HEK293 (cell line): ENCODE data around the gene SH2B2.
"Not testable (repeated sequence)": the region's sequence is repeated elsewhere in the genome, so short reads cannot be mapped to it uniquely, and the experiment has no call there.

Experiments used
- BCL11B ChIP-seq: fragments of 450-650 bp; formaldehyde crosslinking; IDR thresholded peaks from 2 replicates; pipeline ENCODE4 v1.5.1; 2016; ENCODE audit warnings: low read depth, missing biosample characterization, missing genetic modification characterization
- ZNF670 ChIP-seq: fragments of 450-650 bp; formaldehyde crosslinking; IDR thresholded peaks from 2 replicates; pipeline ENCODE4 v1.5.1; 2016; ENCODE audit warnings: missing biosample characterization, missing genetic modification characterization, low read depth
- TF ChIP-seq, protein P1 (sequence below): fragments of 450-650 bp; formaldehyde crosslinking; IDR thresholded peaks from 2 replicates; pipeline ENCODE4 v1.5.1; 2017; ENCODE audit warnings: missing biosample characterization, missing genetic modification characterization
- TF ChIP-seq, protein P2 (sequence below): fragments of 450-650 bp; formaldehyde crosslinking; IDR thresholded peaks from 2 replicates; pipeline ENCODE4 v1.5.1; 2016; ENCODE audit warnings: missing biosample characterization, missing genetic modification characterization

DNA sequence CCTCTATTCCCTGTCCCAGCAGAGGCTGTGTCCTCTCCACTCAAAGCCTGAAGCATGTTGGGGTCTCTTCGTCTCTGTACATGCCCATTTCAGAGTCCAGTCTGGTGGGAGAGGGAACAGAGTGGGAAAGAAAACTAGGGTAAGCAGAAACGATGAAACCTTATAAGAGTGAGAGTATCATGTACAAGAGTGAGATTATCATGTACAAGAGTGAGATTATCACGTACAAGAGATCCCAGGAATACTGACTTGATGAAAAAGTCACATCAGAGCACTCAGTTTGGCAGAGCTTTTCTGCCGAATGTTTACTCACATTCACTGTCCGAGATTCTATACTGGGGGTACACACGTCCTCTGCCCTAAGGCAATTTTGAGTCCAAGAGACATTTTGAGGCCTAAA is 69.7 kb downstream of the SH2B2 start, which contains the start of gene SPDYE6:
- TF ChIP-seq, protein P1, sequence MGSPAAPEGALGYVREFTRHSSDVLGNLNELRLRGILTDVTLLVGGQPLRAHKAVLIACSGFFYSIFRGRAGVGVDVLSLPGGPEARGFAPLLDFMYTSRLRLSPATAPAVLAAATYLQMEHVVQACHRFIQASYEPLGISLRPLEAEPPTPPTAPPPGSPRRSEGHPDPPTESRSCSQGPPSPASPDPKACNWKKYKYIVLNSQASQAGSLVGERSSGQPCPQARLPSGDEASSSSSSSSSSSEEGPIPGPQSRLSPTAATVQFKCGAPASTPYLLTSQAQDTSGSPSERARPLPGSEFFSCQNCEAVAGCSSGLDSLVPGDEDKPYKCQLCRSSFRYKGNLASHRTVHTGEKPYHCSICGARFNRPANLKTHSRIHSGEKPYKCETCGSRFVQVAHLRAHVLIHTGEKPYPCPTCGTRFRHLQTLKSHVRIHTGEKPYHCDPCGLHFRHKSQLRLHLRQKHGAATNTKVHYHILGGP (tag by site-specific recombination) = not testable (repeated sequence)
- not testable (repeated sequence) for TF ChIP-seq BCL11B, ZNF670 (tag by site-specific recombination)
- TF ChIP-seq, protein P2, sequence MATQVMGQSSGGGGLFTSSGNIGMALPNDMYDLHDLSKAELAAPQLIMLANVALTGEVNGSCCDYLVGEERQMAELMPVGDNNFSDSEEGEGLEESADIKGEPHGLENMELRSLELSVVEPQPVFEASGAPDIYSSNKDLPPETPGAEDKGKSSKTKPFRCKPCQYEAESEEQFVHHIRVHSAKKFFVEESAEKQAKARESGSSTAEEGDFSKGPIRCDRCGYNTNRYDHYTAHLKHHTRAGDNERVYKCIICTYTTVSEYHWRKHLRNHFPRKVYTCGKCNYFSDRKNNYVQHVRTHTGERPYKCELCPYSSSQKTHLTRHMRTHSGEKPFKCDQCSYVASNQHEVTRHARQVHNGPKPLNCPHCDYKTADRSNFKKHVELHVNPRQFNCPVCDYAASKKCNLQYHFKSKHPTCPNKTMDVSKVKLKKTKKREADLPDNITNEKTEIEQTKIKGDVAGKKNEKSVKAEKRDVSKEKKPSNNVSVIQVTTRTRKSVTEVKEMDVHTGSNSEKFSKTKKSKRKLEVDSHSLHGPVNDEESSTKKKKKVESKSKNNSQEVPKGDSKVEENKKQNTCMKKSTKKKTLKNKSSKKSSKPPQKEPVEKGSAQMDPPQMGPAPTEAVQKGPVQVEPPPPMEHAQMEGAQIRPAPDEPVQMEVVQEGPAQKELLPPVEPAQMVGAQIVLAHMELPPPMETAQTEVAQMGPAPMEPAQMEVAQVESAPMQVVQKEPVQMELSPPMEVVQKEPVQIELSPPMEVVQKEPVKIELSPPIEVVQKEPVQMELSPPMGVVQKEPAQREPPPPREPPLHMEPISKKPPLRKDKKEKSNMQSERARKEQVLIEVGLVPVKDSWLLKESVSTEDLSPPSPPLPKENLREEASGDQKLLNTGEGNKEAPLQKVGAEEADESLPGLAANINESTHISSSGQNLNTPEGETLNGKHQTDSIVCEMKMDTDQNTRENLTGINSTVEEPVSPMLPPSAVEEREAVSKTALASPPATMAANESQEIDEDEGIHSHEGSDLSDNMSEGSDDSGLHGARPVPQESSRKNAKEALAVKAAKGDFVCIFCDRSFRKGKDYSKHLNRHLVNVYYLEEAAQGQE (tag by site-specific recombination) = not testable (repeated sequence)
